Measurements from ENCODE around the gene ANKRD60.

- TF ChIP-seq EZH2 (IDR thresholded peaks at IDR 0.05; ENCODE audit: insufficient read depth, poor library complexity, severe bottlenecking) = no peak
- TF ChIP-seq EZH2phosphoT487 (IDR thresholded peaks at IDR 0.05; ENCODE audit: insufficient read depth, low read depth) = no peak
These were observed 34.2 kb downstream of the ANKRD60 start for GRCh38 chr20:58194175-58194791.
